Midbrain (tissue), 1 donor: ENCODE results near the gene ANO4.

Source experiments
- DNase-seq: peaks from one replicate; lab custom pipeline; 2025; lab: John Stamatoyannopoulos, UW

The ANO4 gene

DNA sequence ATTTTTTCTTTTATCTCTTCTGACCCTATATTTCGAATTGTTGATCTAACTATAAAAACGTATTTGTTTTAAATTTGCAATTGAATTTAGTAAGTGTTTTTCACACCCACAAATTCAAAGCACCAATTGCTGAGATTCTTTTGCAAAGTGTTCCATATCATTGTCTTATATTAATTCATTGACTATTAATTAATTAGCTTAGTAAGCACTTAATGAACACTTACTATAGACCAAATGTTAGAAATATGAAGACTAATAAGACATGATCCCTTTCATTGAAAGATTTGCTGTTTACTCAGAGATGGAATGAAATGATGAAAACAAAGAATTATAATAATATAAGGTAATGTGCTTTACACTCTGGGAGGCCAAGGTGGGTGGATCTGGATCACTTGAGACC, 14.2 kb downstream of the ANO4 start:
- DNase-seq = no peak

DNA sequence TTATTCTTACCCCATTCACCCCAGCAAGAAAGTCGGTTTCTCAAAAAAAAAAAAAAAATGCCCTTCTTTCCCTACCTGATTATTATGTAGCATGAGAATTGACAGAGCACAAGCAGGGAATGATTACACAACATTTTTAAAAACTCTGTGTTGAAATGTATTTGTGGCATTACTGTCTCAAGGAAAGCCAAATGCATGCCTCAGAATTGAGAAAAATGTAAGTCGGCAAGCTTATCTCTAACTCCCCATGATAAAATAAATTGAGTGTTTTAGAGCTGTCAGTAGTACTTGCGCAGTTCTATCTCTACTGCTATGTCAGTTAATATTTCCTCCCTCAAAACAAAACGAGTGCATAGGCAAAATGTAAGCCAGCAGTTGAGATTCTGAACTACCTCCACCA, 25.7 kb downstream of the ANO4 start:
- no peak for DNase-seq

DNA sequence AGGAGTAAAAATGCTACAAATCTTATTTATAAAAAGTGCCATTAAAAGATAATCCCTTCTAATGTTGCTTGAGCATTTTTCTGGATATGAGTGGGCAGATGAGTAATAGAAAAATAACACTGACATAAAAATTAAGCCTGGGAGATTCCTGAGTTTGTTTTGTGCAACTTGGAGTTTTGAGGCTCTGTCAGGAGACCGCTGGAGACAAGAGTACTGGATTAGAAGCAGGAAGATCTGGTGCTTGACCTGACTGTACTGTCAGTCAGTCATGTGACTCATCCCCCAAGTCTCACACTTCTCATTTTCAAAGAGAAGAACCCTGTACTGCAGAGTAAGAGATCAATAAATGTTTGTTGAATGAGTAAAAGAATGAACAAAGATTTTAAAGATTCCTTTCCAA, 29.4 kb downstream of the ANO4 start:
- no peak for DNase-seq

DNA sequence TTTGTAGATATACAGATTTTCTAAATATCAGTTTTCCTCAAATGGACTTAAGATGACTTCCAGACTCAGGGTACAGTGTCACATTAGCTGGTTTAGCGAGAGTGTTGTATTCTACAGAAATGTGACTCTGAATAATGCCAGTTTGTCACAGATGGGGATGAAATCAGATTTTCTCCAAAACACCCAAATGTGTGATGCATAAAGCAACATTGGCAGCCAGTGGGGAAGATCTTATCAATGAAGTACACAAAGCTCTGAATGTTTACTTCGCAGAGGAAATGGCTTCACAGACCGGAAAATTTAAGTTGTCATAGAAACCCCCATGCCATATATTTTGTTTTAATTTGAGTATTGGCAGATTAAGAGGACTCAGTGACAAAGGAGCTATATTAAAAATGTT, 29.9 kb downstream of the ANO4 start:
- no peak for DNase-seq

DNA sequence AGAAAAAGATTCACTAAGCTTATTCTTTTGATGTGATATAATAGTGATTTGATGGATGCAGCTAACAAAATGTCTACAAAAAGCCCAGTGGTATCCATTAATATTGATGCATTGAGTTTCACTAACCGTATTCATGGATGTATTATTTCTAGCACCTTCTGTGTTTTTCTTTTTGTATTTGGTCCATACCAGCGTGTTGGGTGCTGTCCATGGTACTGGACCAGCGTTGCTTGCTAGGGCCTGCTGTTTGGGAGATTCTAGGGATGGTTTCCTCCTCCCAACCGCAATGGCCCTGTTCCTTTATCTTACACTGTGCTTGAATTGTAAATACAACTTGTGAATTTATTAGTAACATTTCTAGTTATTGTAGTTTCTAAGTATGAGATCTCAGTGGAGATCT, 31.7 kb downstream of the ANO4 start:
- DNase-seq = peak; percentile 64

DNA sequence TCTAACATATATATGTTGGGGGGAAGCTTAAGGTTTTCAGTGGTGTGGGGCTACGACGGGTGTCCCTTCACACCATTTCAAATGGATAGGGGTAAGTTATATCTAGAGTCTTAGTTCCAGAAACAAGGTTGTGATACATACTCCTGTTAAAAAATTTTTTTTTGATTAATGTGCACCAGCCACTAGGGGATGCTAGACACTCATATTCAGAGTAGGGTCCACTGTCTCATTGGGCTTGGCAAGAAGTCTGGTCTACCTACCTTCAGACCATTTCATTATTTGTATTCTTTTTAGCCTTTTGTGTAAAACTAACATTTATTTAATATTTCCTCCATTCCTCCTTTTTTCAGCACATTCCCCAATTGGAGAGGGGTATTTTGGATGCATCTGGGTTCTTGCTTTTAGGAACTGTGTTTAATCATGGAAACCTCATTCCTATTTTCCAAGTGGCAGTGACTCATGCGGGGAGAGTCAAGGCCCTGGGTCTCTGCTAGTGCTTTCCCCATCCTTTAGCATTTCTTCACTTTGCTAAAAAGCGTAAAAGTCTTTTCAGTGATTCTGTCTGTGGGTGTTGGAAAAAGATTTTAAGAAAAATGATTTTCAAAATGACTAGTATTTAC, 33.4 kb downstream of the ANO4 start:
- peak; percentile 17 for DNase-seq

DNA sequence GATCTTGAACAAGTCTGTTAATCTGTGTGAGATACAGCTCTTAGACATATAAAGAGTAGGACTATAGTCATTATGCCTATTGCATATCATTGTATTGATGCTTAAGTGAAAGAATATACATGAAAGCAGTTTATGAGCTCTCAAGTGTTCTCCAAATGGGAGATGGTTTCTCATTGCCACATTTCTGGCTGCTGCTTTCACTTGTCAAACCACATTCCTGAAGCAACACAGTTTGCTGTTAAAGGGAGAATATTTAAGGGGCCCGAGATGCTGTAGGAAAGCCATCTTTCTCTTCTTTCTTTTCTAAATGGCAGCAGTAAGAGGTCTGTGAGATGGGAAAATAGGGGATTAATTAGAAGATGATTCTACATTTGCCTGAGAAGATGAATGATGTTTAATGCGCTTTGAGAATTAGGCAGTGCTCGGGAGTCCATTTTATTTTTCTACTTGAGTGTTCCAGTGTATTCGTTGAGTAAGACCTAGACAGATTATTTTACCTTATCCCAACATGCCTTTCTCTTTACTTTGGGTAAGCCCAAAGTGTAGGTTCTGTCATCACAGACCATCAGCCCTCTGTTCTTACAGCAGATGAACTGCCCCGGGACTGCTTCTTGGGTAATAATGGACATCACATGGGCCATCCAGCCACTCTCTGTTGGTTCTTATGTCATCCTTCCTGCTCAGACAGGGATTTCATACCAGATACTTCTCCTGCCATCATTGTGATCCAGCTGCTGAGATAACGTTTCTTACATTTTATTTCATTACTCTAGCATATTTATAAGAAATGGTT, 35.6 kb downstream of the ANO4 start:
- no peak for DNase-seq

DNA sequence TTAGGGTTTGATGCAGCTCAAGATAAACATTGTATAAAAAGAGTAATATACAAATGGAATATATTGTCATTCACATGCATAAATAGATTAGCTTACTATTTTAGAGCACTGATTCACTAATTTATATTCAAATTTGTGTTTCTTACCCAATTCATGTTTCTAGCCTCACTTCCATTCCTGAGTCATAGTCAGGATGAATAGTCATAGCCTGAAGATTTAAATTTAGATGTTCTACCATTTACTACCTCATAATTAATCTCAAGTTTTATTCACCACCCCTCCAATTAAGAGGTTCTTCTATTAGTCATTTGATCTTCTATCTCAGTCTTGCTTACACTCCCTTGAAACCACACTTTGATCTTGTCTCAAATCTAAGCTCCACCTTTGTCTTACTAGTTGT, 38.7 kb downstream of the ANO4 start:
- DNase-seq = no peak

DNA sequence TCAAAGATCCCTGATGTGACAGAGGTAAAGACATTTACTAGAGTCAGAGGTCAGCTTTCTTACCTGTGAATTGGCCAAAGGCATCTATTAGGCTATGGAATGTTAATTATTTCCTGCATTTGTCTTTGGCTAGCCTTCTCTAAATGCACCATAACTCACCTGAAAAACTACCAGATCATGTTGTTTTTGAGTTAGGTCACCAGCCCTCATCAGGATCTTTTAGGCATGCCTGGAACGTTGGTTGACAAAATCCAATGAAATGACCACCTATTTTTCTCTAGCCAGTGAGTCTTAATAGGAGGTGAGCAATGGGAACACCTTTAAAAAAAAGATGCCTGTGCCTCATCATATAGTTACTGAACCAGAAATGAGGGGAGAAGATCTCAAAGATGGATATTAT, 46.2 kb downstream of the ANO4 start:
- no peak for DNase-seq

DNA sequence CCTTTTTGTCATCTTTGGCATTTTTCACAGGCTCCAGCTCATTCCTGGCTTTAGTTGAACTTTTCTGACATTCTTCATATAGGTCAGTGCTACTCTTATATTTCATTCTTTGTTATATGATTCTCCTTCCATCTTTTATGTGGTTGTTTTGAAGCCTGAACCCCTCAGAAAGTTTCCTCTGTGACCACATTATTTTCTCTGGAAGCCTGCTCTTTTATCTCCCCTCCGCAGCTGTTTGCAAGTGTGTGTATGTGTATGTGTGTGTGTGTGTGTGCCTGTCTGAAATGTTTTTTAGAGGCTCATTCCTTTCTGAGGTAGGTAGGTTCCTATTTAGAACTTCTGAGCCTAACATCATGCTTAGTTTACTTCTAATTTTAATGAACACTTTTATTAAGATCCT, 47.6 kb downstream of the ANO4 start:
- DNase-seq = no peak

DNA sequence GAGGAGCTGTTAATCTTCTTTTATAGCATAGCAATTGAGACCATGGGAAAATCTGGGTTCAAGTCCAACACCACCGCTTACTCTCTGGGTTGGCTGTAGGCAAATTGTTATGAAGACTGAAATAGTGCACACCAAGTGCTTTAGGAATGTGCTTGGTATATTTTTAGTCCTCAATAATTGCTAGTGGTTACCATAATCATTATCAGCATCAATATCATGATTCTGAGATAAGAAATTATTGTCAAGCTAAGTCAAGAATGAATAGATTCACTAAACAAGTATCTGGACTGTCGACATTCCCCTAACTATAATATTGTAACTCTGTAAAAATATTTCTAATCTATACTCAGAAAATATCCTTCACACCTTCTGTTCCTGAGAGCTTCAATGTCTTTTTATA, 48.5 kb downstream of the ANO4 start:
- DNase-seq = no peak

DNA sequence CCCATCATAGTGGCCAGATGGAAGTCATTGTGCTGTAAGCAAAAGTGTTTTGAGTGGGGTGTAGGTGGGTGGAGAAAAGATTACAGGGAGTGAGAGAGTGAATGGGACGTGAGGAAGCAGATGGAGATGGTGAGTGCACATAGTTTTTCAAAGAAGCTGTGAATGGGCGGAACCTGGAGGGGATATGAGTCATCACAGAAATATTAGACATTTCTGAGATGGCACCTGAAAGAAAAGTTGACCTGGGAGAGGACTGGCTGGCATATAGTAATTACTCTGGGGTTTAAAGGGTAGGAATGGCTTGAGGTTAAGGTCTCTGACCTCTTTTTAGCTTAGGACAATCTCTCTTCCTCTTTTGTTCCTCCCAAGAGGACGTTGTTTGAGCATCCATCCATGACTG, 50.5 kb downstream of the ANO4 start:
- DNase-seq = no peak

DNA sequence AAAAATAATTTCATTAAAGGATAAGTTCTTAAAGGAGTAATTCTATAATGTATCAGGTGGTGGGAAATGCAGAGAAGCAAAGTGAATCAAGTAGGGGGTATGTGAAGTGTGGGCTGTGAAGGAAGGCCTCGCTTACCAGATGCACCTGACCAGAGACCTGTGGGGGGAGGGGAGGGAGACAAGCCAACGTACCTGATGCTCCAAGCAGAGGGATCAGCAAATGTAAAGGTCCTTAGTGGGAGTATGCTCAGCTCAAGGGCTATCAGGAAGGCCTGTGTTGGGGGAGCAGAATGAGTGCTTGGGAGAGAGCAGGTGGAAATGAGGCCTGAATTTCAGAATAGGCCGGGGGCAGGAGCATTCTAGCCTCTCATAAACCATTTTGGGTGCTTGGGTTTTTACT, 57.1 kb downstream of the ANO4 start:
- no peak for DNase-seq

DNA sequence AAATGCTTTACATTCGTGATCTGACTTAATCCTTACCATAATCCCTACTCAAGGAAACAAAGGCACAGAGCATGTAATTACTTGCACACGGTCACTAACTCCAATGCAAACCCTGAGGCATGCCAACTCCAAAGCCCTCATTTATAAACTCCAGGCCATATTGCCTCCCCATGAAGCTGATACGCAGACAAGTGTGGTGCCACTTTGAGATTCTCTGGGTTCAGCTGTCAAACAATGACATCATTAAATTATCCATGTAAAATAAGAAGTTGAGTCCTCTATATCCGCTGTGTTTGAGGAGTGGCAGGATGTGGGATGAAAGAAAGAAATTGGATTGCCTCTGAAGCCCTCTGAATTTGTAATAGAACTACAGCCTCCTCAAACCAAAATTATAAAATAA, 62.8 kb downstream of the ANO4 start:
- DNase-seq = no peak

DNA sequence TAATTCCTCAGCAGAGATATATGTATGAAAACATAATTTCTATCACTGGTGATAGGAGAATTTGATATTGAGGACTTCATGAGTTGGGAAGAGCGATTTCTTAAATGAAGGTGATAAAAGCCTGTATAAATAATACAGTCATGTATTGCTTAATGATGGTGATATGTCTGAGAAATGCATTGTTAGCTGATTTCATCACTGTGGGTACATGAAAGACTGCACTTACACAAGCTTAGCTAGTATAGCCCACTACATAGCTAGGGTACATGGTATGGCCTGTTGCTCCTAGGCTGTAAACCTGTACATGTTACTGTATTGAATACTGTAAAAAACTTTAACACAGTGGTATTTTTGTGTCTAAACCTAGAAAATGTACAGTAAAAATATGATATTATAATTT, 63.4 kb downstream of the ANO4 start:
- no peak for DNase-seq

DNA sequence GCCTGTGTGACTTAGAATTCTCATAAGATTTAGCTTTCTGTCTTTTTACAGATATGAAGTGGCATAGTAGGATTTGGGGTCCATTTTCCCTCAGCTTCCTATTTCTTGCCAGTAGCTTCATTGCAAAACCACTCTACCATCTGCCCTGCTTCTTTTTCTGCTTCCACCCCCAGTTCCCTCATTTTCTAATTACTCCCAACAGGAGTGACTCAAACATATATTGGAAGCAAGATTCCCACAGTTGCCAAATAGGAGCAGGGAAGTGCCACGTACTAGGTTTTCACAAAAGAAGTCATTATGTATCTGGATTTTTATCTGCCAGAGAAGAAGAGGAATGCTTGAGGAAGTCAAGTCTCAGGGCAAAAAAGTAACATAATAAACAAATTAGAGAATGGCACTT, 64.1 kb downstream of the ANO4 start:
- no peak for DNase-seq

DNA sequence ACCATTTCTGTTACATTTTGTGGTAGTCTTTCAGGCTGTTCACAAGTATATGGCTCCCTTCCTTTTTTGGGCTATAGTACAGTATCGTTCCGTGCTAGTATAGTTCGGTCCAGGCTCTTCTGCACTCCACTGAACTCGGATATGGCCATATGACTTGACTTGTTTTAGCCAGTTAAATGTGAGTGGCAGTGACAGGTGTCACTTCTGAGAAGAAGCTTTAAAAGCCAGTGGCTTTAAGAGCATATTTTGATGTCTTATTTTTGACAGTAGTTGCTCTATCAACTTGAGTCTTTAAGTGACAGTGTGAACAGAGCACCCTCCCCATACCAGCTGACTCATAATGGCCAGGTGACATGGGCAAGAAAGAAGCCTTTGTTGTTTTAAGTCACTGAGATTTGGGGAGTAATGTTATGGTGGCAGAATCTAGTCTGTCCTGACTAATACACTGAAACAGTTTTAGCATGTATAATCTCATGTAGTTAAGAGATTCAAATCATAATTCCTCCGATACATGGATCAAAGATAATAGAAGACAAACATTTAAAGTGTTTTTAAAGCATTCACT, 64.6 kb downstream of the ANO4 start:
- DNase-seq = no peak

DNA sequence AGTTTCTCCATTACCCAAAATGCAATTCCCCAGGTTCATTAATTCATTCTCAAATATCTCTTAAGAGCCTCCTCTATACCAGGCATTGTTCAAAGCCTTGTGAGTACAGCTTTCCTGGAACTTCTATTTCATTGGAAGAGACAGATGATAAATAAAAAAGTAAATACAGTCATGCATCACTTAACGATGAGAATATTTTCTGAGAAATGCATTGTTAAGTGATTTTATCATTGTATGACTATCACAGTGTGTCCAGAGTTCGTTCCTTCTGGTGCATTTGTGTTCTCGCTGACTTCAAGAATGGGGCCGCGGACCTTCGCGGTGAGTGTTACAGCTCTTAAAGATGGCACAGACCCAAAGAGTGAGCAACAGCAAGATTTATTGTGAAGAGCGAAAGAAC, 66.0 kb downstream of the ANO4 start:
- no peak for DNase-seq

DNA sequence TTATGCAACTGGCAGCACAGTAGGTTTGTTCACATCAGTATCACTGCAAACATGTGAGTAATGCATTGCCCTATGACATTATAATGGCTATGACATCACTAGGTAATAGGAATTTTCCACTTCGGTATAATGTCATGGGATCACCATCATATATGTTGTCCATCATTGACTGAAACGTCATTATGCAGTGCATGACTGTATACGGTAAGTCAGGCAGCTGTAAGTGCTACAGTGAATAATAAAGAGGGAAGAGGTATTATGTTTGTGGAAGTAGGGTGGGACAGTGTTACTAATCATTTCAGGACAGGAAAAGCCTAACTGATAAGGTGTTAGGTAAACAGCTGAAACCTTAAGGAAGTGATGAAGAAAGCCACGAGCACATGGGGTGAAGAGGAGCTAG, 68.1 kb downstream of the ANO4 start:
- no peak for DNase-seq

DNA sequence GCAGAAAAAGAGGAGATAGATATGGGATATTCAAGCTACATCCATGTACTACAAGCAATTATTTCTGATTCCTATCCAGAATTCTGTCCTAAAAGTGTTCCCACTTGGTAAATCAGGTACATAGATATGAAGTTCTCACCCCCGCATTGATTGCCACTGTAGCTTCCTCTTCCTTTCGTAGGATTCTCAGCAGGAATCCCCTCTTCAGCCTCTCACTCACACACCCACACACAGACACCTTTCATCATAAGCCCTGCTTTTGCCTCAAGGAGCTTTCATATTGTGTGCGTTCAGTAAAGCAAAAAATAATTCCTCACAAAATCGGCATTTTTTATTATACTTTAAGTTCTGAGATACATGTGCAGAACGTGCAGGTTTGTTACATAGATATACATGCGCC, 69.8 kb downstream of the ANO4 start:
- DNase-seq = no peak

DNA sequence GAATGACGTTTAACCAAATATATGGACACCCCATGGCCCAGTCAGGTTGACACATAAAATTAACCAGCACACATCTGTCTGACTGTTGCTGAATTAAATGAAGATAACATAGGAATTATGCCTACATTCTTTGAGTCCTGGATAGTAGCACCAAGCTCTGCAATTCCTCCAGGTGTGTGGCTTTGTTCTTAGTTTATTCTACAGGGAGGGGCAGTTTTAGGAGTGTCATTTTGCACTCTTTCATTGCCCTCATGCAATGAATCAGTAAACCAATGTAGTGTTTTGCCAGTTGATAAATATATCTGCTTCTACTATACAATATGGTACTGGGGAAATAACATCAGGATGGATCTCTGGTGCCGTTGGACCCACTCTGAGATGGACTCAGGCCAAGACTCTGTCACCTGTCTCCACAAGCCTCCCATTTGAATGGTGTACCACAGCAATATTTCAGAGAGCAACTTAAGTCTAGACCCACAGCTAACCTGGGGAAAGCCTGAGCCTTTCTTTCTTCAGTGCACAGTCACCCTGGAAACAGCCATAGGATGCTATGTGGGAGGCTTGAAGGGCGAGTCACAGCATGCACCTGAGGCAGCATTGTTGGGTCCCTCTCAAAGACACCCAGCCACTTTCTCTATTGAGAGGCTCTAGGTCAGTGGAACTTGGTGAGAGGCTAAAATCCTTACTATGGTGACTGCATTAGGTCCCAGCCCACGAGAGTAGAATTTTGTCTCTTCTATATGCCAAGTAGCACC, 73.2 kb downstream of the ANO4 start:
- no peak for DNase-seq

DNA sequence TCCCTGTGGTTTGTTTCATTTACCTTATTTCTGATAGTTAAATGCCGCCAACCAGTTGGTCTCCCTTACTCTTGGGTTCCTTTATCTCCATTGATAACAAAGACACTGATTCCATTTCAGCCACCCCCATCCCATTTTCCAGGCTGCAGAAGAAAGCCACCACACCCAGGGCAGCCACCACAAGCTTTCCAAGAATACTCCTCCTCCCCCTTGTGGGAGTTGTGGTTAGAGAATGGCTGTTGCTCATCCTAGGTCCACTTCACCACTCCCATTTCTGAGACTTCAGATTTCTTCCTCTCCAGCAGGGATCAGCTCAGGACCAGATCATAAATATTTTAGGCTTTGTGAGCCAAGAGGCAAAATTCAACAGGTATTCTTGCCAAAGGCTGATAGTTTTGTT, 73.9 kb downstream of the ANO4 start:
- no peak for DNase-seq

DNA sequence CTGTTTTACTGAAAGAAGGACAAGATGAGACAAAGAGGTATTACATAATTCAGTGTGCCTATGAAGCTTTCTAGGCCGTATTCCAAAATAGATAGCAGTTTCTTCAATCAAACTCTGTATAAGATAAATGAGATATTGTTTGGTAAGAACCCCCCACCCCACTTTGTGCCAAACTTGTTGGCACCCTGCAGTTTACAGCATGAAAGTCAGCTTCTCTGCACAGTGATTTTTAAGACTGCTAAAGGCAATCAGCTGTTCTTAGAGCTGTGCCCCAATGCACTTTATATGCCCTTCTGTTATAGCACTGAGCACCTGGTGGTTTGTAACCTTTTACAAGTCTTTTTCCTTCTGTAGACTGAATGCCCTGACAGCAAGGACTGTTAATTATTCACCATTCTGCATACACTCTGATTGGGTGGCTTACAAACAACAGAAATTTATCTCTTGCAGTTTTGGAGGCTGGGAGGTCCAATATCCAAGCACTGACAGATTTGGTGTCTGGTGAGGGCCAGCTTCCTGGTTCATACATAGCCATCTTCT, 76.7 kb downstream of the ANO4 start:
- DNase-seq = no peak
